ENCODE data around the gene PROB1.

PROB1 gene

GRCh38 chr5:139377226-139377625, 17.7 kb downstream of the PROB1 start:
- DNase-seq (ENCODE audit: low read depth in 2 of 2) = no peak
- no peak for TF ChIP-seq CTCF (IDR thresholded peaks at IDR 0.05; ENCODE audit: low read depth, low read length)
- H3K4me3 ChIP-seq (replicated peaks in 1 of 2; ENCODE audit: low read depth in 2 of 2, low read length in 2 of 2) = no peak overlapping the region

DNA sequence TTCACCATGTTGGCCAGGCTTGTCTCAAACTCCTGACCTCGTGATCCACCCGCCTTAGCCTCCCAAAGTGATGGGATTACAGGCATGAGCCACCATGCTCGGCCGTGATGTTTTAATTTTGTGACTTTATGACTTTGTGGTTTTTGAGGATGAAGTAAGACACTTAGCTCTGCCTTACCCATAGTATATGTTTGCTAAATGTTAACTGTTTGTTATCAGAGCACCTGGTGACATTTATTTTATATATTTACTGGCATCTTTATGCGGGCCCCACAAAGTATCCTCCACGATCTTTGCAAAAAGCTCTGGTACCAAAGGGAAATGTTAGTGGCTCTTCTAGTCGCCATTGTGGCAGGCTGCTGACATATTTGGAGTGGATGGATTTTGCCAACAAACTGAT, 18.5 kb downstream of the PROB1 start:
- no peak for TF ChIP-seq CTCF (IDR thresholded peaks at IDR 0.05; ENCODE audit: low read depth, low read length)
- no peak overlapping the region for H3K4me3 ChIP-seq (replicated peaks in 1 of 2; ENCODE audit: low read depth in 2 of 2, low read length in 2 of 2)
- no peak for DNase-seq (ENCODE audit: low read depth in 2 of 2)

- DNase-seq (ENCODE audit: low read depth in 2 of 2) = no peak
- H3K4me3 ChIP-seq (replicated peaks in 1 of 2; ENCODE audit: low read depth in 2 of 2, low read length in 2 of 2) = no peak overlapping the region
- TF ChIP-seq CTCF (IDR thresholded peaks at IDR 0.05; ENCODE audit: low read depth, low read length) = no peak
Observed at GRCh38 chr5:139374909-139375308, 20.0 kb downstream of the PROB1 start.

GRCh38 chr5:139371482-139372435, 23.1 kb downstream of the PROB1 start:
- no peak for TF ChIP-seq CTCF (IDR thresholded peaks at IDR 0.05; ENCODE audit: low read depth, low read length)
- H3K4me3 ChIP-seq (replicated peaks in 1 of 2; ENCODE audit: low read depth in 2 of 2, low read length in 2 of 2) = no peak overlapping the region

GRCh38 chr5:139369181-139369580, 25.7 kb downstream of the PROB1 start:
- peak in 1 of 2 donors; percentile 63 for DNase-seq (ENCODE audit: low read depth in 2 of 2)
- no peak for TF ChIP-seq CTCF (IDR thresholded peaks at IDR 0.05; ENCODE audit: low read depth, low read length)
- no peak overlapping the region for H3K4me3 ChIP-seq (replicated peaks in 1 of 2; ENCODE audit: low read depth in 2 of 2, low read length in 2 of 2)

More at GRCh38 chr5:139371482-139372435, 23.1 kb downstream of the PROB1 start:
- DNase-seq (ENCODE audit: low read depth in 2 of 2) = no peak

DNA sequence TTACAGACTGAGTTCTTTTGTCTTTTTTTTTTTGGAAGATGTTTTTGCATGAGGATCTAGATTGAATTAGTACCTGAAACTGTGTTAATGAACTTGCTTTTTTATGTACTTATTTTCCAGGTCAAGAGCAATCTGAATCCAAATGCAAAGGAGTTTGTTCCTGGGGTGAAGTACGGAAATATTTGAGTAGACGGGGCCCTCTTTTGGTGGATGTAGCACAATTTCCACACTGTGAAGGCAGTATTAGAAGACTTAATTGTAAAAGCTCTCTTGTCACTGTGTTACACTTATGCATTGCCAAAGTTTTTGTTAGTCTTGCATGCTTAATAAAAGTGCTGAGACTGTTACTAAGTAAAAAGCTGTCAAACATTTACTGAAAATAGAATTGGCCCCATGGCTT, 26.3 kb downstream of the PROB1 start:
- TF ChIP-seq CTCF (IDR thresholded peaks at IDR 0.05; ENCODE audit: low read depth, low read length) = no peak
- DNase-seq (ENCODE audit: low read depth in 2 of 2) = peak in 1 of 2 donors; percentile 28
- no peak overlapping the region for H3K4me3 ChIP-seq (replicated peaks in 1 of 2; ENCODE audit: low read depth in 2 of 2, low read length in 2 of 2)

Data from cardiac fibroblast (primary cell).